A172 (cell line): ENCODE measurements around the gene UNC13C. TPM values are rescaled to one million over a fixed set of nuclear protein-coding genes. Genes with fewer than 3 reads are reported as not detected.

Experiments
- DNase-seq: peaks from one replicate; pipeline ENCODE4 v3.0.0-alpha.2; 2015; ENCODE audit warnings: low spot score
- total RNA-seq: library from RNA; depleted of rRNA; stranded (reverse); fragments of >200 nt; shearing (Covaris generic); gene quantifications from 2 replicates; pipeline ENCODE4 v1.2.3, GENCODE V29; 2014

Gene UNC13C
- total RNA-seq, 1 experiment from 2014 or later, result not detected

DNA sequence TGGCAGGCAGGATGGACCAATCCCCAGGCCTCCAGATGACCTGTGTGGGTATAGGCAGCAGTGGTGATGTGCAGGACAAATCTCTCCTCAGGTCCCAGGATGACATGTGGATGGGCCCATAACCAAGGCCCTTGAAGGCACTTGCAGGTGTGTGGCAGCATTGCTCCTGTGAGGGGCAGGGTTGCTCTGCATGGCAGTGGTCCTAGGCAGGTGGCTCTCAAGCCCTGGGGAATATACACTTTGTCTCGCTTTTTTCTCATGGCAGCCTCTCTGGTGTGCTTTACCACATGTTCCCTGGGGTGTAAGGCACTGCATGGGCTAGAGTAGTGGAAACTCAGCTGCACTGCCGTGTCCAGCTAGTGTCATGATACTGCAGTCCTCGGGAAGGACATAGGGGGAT lies 503.6 kb downstream of the UNC13C start:
- no peak for DNase-seq

- DNase-seq, result no peak
Observed at GRCh38 chr15:54482251-54482650, 504.0 kb downstream of the UNC13C start.

DNA sequence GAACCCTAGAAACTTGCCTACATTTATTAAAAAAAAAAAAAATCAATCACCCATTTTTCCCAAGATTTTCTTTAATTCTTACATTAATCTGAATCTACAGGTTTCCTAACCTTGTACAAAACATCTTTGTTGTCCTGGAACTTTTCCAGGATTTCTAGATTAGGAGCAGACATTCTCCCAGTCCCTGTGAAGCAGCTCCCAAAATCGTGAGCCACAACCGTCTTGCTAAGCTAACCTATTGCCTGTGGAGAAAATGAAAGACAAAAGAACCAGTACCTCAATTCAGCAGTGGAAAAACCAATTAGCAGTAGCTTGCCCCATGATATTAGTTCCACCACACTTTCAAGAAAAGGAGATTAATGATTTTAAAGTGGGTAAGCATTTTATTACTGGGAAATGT lies 522.1 kb downstream of the UNC13C start:
- no peak for DNase-seq

DNA sequence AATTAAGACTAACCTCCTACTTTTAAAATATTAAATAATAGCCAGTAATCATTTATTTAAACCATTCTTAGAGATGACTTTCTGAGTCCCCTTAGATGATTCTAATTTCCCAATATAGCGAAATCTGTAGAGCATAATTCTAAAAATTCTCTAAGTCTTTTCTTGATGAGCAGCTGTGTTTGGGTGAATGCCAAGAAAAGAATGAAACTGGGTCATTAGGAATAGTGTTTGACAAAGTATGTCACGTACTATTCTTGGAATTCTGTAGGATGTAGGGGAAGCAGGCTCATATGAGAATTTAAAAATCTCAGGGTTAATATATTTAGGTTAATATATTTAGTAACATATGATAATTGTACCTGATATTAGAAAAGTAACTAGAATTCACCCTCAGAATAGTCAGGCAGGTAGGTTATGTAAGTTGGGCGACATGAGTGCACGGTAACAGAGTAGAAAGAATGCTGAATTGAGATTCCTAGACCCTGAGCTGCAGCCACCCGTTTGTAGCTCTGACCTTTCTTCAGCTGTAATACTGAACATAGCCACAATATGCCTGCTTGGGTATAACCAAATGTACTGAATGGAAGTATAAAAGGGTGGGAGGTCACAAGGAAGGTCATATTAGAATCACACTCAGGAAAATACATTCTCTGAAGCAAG lies 524.3 kb downstream of the UNC13C start:
- no peak for DNase-seq

DNA sequence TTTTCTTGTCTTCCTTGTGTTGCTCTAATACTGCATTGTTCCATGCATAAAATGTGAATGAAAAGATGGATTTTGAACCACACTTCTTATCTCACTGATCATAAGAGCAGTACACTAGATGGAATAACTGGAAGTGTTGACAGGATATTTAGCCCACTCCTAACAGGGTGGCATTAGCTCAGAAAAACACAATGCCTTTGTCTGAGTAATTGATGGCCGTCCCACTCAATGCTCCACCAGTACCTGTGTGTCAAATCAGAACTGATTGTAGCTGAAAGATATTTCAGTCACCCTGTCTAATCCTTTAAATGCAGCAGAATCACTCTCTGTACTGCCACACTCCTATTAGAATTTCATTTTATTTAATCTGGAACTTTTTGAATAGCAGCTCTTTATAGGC lies 526.5 kb downstream of the UNC13C start:
- DNase-seq, result no peak

- DNase-seq, result no peak
Observed at GRCh38 chr15:54506977-54507524, 528.8 kb downstream of the UNC13C start.

- DNase-seq, result no peak
Observed at GRCh38 chr15:54514601-54515000, 536.4 kb downstream of the UNC13C start.

GRCh38 chr15:54515664-54516582 lies 537.7 kb downstream of the UNC13C start:
- no peak for DNase-seq

DNA sequence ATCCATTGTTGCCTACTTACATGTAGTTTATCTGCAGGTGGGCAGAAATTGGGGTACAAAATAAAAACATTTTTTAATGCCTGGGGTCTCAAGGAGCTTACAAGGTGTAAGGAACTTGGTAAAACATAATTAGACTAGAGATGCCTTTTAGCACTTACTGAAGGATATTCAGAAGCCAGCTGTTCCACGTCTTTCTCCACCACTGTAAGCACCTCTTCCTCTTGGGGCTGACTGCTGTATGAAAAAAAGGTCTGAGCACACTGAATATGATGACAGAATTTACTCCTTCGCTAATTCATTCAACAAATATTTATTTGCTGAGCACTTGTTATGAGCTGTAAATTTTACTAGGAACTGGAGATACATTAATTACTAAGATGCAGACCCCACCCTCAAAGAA lies 539.1 kb downstream of the UNC13C start:
- DNase-seq, result no peak

DNA sequence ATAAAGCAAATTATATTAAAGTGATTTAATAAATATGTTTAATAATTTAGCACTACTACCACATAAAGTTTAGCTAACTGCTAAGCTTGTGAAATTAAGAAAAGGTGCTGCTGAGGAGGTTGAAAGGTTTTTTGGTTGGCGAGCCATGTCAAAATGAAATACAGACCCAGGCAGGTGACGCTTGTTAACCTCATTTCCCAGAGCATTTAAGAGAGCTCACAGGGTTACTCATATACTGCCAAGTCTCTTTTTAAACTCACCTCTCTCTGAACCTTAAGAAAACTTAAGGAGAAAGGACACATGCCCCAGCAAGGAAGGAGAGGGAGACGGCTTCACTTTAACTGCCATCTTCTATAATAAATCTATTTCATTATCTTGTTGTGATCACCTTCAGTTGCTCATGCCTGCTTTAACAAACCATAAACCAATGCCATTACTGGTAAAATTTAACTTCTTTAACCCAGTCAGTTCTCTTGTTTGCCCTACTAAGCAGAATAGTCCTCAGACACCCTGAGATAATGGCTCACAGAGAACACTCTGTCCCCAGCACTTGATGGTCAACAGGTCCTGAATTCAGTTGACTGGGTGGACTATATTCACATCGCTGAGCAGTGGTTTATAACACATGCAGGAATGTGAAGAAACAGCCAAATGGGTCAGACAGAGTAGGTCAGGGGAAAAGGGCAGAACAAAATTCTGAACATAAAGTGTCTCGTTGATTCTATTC lies 540.1 kb downstream of the UNC13C start:
- DNase-seq, result no peak

GRCh38 chr15:54519577-54519976 lies 541.3 kb downstream of the UNC13C start:
- no peak for DNase-seq

- DNase-seq, result no peak
Observed at GRCh38 chr15:54520616-54521015, 542.4 kb downstream of the UNC13C start.

- no peak for DNase-seq
Observed at GRCh38 chr15:54521206-54521605, 543.0 kb downstream of the UNC13C start.

GRCh38 chr15:54528021-54528420 lies 549.8 kb downstream of the UNC13C start:
- no peak for DNase-seq

GRCh38 chr15:54540721-54541120 lies 562.5 kb downstream of the UNC13C start:
- no peak for DNase-seq

DNA sequence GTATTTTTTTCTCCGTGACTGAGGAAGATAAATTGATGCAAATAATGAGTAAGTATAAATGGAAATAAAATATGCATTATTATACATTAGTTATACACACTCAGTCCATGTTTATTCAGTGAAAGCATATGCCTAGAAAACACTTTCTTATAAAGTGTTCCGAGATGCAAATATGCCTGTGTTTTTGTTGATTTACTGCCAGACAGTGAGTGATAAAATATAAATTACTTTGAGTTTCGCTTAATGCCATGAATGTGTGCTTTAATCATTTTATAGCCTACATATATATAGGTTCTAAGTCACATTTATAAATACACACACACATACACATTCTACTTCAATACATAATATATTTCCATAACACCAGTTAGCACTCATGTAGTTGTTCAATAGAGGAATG lies 569.2 kb downstream of the UNC13C start:
- no peak for DNase-seq

GRCh38 chr15:54550954-54551353 lies 572.7 kb downstream of the UNC13C start:
- no peak for DNase-seq

DNA sequence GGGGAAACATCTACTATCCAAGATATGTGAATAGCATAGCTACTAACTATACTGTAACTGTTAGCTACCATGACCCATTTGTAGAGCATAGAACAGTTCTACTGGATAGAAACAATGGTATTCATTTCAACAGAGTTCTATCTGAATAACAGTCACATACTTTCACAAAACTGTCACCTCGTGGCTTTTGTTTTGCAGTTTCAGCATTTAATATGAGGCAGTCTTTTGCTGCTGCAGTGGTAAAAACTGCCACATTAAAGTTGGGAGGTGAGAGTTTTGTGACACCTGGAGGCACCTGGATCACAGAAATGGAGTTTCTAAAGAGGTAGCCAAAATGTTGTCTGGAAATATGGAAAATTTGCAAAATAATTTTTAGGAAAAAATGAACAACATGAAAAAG lies 578.0 kb downstream of the UNC13C start:
- DNase-seq, result no peak

GRCh38 chr15:54559405-54560069 lies 581.3 kb downstream of the UNC13C start:
- no peak for DNase-seq

DNA sequence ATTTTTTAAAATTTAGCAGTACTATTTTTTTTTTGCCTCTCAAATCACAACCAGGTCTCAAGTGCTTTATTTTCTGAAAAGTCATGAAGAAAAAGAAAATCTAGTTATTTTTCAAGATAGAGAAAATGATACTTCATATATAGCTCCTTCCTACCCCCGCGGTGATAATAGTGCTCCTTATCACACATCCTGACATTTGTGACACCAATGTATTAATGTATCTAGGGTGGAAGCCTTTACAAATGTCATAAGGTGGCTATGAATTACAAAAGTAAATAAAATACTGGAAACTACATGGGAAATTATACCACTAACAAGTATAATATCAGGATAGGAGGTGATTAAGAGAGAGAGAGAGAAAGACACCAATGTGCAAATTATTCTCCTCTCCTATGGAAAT lies 582.2 kb downstream of the UNC13C start:
- no peak for DNase-seq

DNA sequence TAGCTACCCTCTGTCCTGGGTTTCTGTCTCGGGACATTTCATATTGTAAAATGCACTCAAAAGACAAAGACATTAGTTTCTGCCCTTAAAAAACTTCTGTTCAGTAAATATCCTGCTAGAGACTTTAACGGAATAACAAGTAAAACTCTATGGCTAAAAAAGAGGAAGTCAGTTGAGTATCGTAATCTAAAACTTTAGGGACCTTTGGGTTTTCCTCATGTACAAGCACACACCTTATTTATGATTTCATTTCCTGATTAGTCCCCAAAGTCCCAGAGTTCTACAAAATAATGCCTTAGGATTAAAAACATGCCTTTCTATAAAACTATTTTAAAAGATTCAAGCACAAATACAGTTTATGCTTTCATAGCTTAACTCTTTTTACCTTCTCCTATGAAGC lies 585.9 kb downstream of the UNC13C start:
- no peak for DNase-seq

GRCh38 chr15:54566654-54567053 lies 588.4 kb downstream of the UNC13C start:
- no peak for DNase-seq
